Jurkat, Clone E6-1 (cell line): ENCODE data around the gene ELK1. TPM values are rescaled to one million over a fixed set of nuclear protein-coding genes. Genes with fewer than 3 reads are reported as not detected.
"Not testable (repeated sequence)": the region's sequence is repeated elsewhere in the genome, so short reads cannot be mapped to it uniquely, and the experiment has no call there.

Experiments used
- DNase-seq: peaks from one replicate; pipeline ENCODE4 v3.0.0-alpha.2; 2011; ENCODE audit warnings: low read depth, low spot score
- H3K4me3 ChIP-seq: 2 replicates; pipeline ENCODE4 v1.5.1; 2011; ENCODE audit warnings: mild to moderate bottlenecking, low read length, control low read depth, moderate library complexity
- polyA plus RNA-seq: library from polyadenylated mRNA; unstranded; fragments of >200 nt; gene quantifications from one replicate; pipeline ENCODE4 v1.2.1, GENCODE V29; 2012; ENCODE audit warnings: missing spikeins; ENCODE audit not compliant: insufficient read length, insufficient read depth

The ELK1 gene
- 39.3 TPM for polyA plus RNA-seq

DNA sequence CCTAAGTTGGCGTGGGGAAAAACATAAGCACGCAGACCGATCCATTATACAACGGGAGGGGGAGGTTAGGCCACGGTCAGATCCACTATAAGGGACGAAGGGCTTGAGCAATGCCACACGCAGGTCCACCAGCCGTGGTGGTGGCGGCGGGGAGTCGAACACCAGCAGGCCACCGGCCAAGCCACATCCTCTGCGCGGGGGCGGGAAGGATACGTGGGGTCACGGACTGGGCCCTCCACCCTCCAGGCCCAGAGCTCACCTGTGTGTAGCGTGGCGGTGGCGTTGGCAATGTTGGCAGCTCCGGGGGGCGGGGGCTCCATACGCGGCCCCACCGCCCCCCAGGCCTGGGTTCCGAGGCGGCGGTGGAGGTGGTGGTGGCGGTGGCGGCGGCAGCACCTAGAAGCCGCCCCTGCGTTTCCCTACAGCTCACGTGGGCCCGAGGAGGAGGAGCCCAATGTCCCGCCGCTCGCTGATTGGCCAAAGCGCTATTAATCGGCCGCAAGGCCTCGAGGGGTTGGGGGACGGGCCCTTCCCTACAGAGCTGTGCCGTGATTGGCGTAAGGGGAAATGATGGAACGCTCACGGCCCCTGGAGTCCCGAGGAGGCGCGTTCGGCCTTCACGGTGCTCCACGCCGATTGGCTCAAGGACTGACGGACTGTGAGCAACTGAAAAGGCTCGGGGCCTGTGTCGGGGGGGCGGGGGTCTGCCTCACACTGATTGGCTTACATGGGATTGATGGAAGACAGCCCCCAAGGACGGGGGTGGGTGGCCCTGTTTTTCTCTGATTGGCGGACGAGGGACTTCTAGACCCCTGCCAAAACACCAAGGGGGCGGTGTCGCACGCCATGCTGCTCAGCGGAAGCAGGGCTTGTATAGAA, at the start of gene ELK1:
Gene ELK1 (minus strand): TSS at position 400 of the 879 bp plus-strand sequence. CDS start 9,122 bp downstream, outside the sequence.
- peak within 1 kb of the TSS; percentile 73 for H3K4me3 ChIP-seq

GRCh38 chrX:47697181-47697580, 46.8 kb upstream of the ELK1 start:
- no peak for DNase-seq
- no peak overlapping the region for H3K4me3 ChIP-seq

More for the DNA sequence above, at the start of gene ELK1:
- peak; percentile 96 for DNase-seq

DNA sequence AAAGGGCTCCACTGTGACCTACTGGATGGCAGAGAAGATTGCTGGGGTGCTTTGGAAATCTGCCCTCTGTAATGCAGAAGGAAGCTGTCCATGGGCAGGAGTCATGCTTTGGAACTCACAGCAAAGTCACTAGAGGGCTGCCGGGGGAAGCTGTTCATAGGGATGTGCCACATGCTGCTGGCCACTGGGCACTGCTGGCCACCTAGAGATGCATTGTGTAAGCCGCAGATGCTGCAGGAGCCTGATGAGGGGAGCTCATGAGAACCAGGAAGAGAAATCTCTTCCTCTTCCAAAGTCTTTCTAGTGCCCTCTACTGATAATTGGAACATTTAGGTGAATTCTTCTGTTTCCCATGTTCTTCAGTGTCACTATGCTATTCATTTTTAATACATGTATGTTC, 39.8 kb upstream of the ELK1 start:
- no peak for DNase-seq
- H3K4me3 ChIP-seq = no peak overlapping the region

- DNase-seq = no peak
Measured at GRCh38 chrX:47687263-47687662, 36.9 kb upstream of the ELK1 start.

GRCh38 chrX:47683829-47684205, 33.5 kb upstream of the ELK1 start:
- DNase-seq = no peak

More at GRCh38 chrX:47687263-47687662, 36.9 kb upstream of the ELK1 start:
- no peak overlapping the region for H3K4me3 ChIP-seq

DNA sequence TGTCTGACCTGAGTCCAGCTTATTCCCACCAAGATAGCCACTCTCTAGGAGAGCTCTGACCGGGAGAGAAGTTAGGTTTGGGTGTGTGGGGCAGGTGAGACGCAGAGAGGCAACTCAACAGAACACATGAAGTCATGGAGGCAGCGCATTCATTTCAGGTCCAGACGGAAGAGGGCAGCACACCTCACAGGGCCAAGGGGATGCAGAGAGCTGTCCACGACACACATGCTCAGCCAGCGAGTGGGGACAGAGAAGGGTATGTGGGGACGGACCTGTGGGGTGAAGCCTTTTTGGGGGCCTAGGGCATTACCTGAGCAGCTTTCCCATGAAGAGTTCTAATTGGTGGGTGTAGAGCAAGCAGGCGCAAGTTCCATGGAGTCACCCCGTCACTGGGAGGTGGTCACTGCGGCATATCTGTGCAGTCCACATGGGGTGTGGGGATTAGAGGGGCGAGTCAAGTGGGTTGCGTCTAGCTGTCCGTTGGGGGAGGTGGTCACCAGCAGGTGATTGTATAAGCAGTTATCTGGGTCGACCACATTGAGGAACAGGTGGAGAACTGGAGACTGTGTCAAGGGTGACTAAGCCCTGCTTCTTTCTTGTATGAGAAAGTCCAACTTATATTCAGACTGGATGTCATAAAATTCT, 32.9 kb upstream of the ELK1 start:
- no peak overlapping the region for H3K4me3 ChIP-seq

More at GRCh38 chrX:47683829-47684205, 33.5 kb upstream of the ELK1 start:
- H3K4me3 ChIP-seq = no peak overlapping the region

GRCh38 chrX:47675959-47676859, 25.8 kb upstream of the ELK1 start:
- H3K4me3 ChIP-seq, DNase-seq: not testable (repeated sequence)

More for the DNA sequence above, 32.9 kb upstream of the ELK1 start:
- DNase-seq = no peak

GRCh38 chrX:47674776-47675175, 24.4 kb upstream of the ELK1 start:
- H3K4me3 ChIP-seq = no peak overlapping the region
- no peak for DNase-seq

- not testable (repeated sequence) for H3K4me3 ChIP-seq
Measured at GRCh38 chrX:47665797-47666196, 15.4 kb upstream of the ELK1 start.

GRCh38 chrX:47664737-47665136, 14.4 kb upstream of the ELK1 start:
- no peak for DNase-seq
- H3K4me3 ChIP-seq = no peak overlapping the region

More at GRCh38 chrX:47665797-47666196, 15.4 kb upstream of the ELK1 start:
- DNase-seq = not testable (repeated sequence)

DNA sequence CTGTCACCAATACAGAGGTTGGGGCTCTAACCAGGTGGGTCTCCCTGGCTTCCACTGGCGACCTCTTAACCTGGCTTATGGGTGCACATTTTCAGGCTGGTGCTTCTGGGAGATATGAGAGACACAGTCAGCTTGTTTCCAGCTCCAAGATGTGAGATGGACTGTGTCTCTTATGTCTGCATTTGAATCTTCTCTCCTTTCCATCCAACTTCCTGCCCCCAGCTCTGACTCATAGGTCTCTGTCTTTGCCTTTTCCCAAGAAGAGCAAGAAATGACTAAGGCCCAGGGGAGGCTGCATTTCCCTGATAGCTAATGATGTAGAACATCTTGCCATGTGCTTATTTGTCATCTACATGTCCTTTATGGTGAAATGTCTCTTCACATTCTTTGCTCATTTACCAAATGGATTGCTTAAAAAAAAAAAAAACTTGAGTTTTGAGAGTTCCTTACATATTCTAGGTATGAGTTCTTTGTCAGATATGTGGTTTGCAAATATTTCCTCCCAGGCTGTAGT, 11.8 kb upstream of the ELK1 start:
- DNase-seq = no peak
- no peak overlapping the region for H3K4me3 ChIP-seq

- no peak overlapping the region for H3K4me3 ChIP-seq
- DNase-seq = no peak
Measured at GRCh38 chrX:47661539-47661938, 11.2 kb upstream of the ELK1 start.

- no peak for DNase-seq
- H3K4me3 ChIP-seq = peak overlapping the region; percentile 67
Measured at GRCh38 chrX:47659421-47659726, 9.0 kb upstream of the ELK1 start.

GRCh38 chrX:47658684-47659420, 8.5 kb upstream of the ELK1 start, which contains the start of gene UXT:
Gene UXT, minus strand, starts transcription at chrX:47659180. Its CDS starts 253 bp downstream, at chrX:47658927.
- peak within 1 kb of the TSS; percentile 67 for H3K4me3 ChIP-seq
- DNase-seq = peak; percentile 90

DNA sequence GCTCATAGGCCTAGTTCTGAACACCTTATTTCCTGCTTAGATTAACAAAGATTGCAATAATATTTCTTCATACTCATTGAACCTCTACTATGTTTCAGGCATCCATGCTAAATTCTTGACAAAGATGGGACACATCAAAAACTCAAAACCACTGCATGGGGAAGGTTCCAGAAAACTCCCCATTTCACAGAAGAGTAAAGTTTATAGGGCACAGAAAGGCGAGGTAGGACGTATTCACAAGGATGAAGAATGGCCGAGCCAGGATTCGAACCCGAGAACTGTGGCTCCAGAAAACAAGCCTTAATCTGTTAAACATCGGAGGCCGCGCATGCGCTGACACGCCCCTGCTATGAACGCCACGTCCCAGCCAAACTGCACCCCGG, 7.9 kb upstream of the ELK1 start:
- H3K4me3 ChIP-seq = peak overlapping the region; percentile 67
- DNase-seq = no peak

DNA sequence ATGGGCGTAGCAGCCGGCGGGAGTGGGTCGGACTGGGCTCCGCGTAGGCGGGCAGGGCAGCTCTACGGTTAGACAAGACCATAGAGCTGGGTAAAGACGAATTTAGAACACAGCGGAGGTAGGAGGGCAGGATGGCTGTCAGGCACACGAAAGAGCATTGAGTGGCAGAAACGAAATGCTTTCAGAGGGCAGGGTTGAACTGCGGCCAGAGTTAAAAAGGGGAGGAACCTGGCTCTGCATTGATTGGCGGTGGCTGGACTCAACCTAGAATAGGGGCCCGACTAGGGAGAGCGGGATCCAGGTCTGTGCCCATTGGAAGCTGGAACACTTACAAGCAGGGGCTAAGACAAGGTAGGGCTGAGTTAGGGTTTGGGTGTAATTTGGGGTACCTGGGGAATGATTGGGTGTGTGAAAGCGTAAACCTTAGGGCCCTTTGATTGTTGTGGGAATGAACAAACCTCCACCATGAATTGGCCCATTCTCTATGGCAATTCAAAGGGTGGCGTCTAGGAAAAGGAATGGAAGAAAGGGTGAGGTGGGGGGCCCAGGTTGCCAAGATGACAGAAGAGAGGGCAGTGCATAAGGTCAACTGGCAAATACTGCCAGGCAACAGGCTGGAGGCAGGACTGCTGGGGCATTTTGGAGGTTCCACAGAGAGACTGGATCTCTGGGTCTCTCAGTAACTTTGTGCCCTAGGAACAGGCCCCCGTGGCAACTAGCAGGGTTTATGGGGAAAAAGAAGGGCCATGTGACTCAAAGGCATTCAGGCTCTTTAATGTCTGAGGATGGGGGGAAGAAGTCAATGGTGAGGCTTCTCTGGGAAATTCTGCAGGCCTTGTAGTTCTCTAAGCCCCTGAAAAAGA, 911 bp upstream of the ELK1 start:
- peak overlapping the region; percentile 53 for H3K4me3 ChIP-seq
- DNase-seq = no peak

GRCh38 chrX:47649781-47650163, 591 bp downstream of the ELK1 start:
- H3K4me3 ChIP-seq = peak overlapping the region; percentile 73
- no peak for DNase-seq

DNA sequence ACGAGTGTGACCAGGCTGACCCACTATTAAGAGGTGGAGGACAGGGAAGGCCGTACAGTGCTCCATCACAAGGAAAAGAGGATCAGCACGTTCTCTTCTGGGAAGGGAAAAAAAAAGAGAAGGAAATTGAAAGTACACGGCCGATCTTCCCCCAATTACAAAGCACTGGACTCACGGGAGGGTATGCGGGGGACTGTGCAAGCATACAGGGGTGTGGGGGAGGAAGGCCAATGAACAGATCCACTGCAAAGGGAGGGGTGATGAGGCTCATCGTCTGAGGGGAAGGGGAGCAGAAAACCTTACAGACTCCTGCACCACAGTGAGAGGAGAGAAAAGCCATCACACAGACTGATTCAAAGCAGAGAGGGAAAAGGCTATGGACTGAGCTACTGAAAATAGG, 1.1 kb downstream of the ELK1 start:
- DNase-seq = no peak
- peak overlapping the region; percentile 73 for H3K4me3 ChIP-seq
